CD4-positive, alpha-beta memory T cell (primary cell): ENCODE measurements around the gene SRSF1. TPM values are rescaled to one million over a fixed set of nuclear protein-coding genes. Genes with fewer than 3 reads are reported as not detected.

Experiments
- CTCF ChIA-PET: fragments of 350-600 bp; sonication (Branson Sonifier 250); formaldehyde crosslinking; loops from one replicate; lab custom pipeline; 2021; ENCODE audit warnings: inconsistent platforms; ENCODE audit not compliant: partially characterized antibody; lab: Charles Lee
- POLR2A ChIA-PET: fragments of 350-600 bp; sonication (Branson Sonifier 250); formaldehyde crosslinking; loops from one replicate; lab custom pipeline; 2021; ENCODE audit not compliant: partially characterized antibody; lab: Charles Lee
- DNase-seq, 5 donors: peaks; one replicate each; pipeline versions ENCODE4 v3.0.0 to v3.0.0-alpha.2; 2020 to 2022; ENCODE audit warnings: mixed read lengths in 1 of 5
- H3K27ac ChIP-seq: one replicate; pipeline ENCODE4 v1.7.0; 2013; ENCODE audit warnings: low read depth, low read length
- H3K27me3 ChIP-seq: 2 replicates; pipeline ENCODE4 v1.7.0; 2013; ENCODE audit warnings: mild to moderate bottlenecking, low read length, moderate library complexity; ENCODE audit not compliant: insufficient read depth
- H3K36me3 ChIP-seq: 2 replicates; pipeline ENCODE4 v1.7.0; 2013; ENCODE audit warnings: mild to moderate bottlenecking, low read length, moderate library complexity; ENCODE audit not compliant: insufficient read depth
- H3K4me1 ChIP-seq: 2 replicates; pipeline ENCODE4 v1.7.0; 2013; ENCODE audit warnings: mild to moderate bottlenecking, low read length, moderate library complexity; ENCODE audit not compliant: insufficient read depth
- H3K4me3 ChIP-seq, 2 donors: one replicate each; pipeline ENCODE4 v1.7.0; 2013; ENCODE audit warnings: low read length in 2 of 2, mild to moderate bottlenecking in 1 of 2
- H3K9me3 ChIP-seq, 2 donors: one replicate each; pipeline ENCODE4 v1.7.0; 2013; ENCODE audit warnings: low read length in 2 of 2, control low read depth in 1 of 2; ENCODE audit not compliant: control insufficient read depth in 1 of 2
- H3K27ac Mint-ChIP-seq, 7 donors: one replicate each; pipeline ENCODE4 v1.8.0; 2020 to 2021; ENCODE audit warnings: mixed read lengths in 7 of 7, mild to moderate bottlenecking in 6 of 7, inconsistent platforms in 3 of 7, moderate library complexity in 3 of 7
- H3K27me3 Mint-ChIP-seq, 2 donors: one replicate each; pipeline ENCODE4 v1.8.0; 2020 to 2021; ENCODE audit warnings: mixed read lengths in 2 of 2
- H3K36me3 Mint-ChIP-seq, 2 donors: one replicate each; pipeline ENCODE4 v1.8.0; 2020 to 2021; ENCODE audit warnings: mixed read lengths in 2 of 2, inconsistent platforms in 1 of 2, mild to moderate bottlenecking in 1 of 2
- H3K4me1 Mint-ChIP-seq, 4 donors: one replicate each; pipeline ENCODE4 v1.8.0; 2020 to 2021; ENCODE audit warnings: mixed read lengths in 4 of 4, mild to moderate bottlenecking in 1 of 4
- H3K4me3 Mint-ChIP-seq, 8 donors: one replicate each; pipeline ENCODE4 v1.8.0; 2020 to 2021; ENCODE audit warnings: mixed read lengths in 8 of 8, mild to moderate bottlenecking in 7 of 8, moderate library complexity in 6 of 8, inconsistent platforms in 3 of 8
- H3K9me3 Mint-ChIP-seq, 8 donors: one replicate each; pipeline ENCODE4 v1.8.0; 2020 to 2021; ENCODE audit warnings: mixed read lengths in 8 of 8, mild to moderate bottlenecking in 5 of 8, inconsistent platforms in 3 of 8, moderate library complexity in 1 of 8
- intact Hi-C: fragments of 100-400 bp; cut with micrococcal nuclease; formaldehyde crosslinking; loops from one replicate; pipeline ENCODE4 v1.15.1; 2023
- polyA plus RNA-seq, 2 donors: library from polyadenylated mRNA; unstranded; fragments of 300-500 nt; fragmentation: Illumina TruSeq; gene quantifications; one replicate each; pipeline ENCODE4 v1.2.3, GENCODE V29; 2021
- total RNA-seq, 2 experiments: library from RNA; stranded (reverse); gene quantifications; one replicate each; pipeline ENCODE4 v1.2.3, GENCODE V29; 2021

Gene SRSF1
- total and polyA plus RNA-seq, 4 experiments from 2014 or later = 32.4 to 257 (median 151) TPM

GRCh38 chr17:57968456-57968855 lies 38.6 kb downstream of the SRSF1 start:
- Mint-ChIP-seq H3K27ac (no peak overlapping the region), H3K9me3 (peaks cover 0 to 2% (median 0%) of the 10 kb centered on the region in 8 donors), H3K4me1 (no peaks in the 10 kb centered on the region), H3K4me3 (no peak overlapping the region), H3K36me3 (peaks cover 7 to 12% of the 10 kb centered on the region in 2 donors), H3K27me3 (peaks cover 1 to 3% of the 10 kb centered on the region in 2 donors)
- no peaks in the 10 kb centered on the region for H3K4me1 ChIP-seq
- DNase-seq = no peak
- H3K4me3 ChIP-seq = no peak overlapping the region
- no peaks in the 10 kb centered on the region for H3K36me3 ChIP-seq
- no peaks in the 10 kb centered on the region for H3K9me3 ChIP-seq
- H3K27ac ChIP-seq = no peak overlapping the region
- ChIA-PET POLR2A (no interaction called here), CTCF (no interaction called here)
- intact Hi-C loops = no loop called here
- H3K27me3 ChIP-seq = no peaks in the 10 kb centered on the region

- ChIA-PET CTCF (interaction anchor here (1.2 kb wide), 2 partner anchors 9 to 32 kb away, joined by 3 to 6 read pairs; no protein-coding TSS in a partner anchor), POLR2A (no interaction called here)
- H3K4me1 ChIP-seq = no peaks in the 10 kb centered on the region
- no peak for DNase-seq
- H3K9me3 ChIP-seq = no peaks in the 10 kb centered on the region
- Mint-ChIP-seq H3K36me3 (peaks cover 0 to 2% of the 10 kb centered on the region in 2 donors), H3K27ac (no peak overlapping the region), H3K4me3 (no peak overlapping the region), H3K9me3 (peaks cover 0 to 4% (median 0%) of the 10 kb centered on the region in 8 donors), H3K4me1 (no peaks in the 10 kb centered on the region), H3K27me3 (peaks cover 3 to 4% of the 10 kb centered on the region in 2 donors)
- H3K27me3 ChIP-seq = no peaks in the 10 kb centered on the region
- intact Hi-C loops = no loop called here
- no peak overlapping the region for H3K27ac ChIP-seq
- H3K36me3 ChIP-seq = no peaks in the 10 kb centered on the region
- no peak overlapping the region for H3K4me3 ChIP-seq
Measured at GRCh38 chr17:57966875-57967274, 40.2 kb downstream of the SRSF1 start.

- Histone ChIP-seq H3K9me3 (no peaks in the 10 kb centered on the region), H3K4me1 (no peaks in the 10 kb centered on the region), H3K4me3 (no peak overlapping the region), H3K36me3 (no peaks in the 10 kb centered on the region), H3K27me3 (no peaks in the 10 kb centered on the region), H3K27ac (no peak overlapping the region)
- Mint-ChIP-seq H3K27ac (no peak overlapping the region), H3K4me3 (no peak overlapping the region), H3K4me1 (no peaks in the 10 kb centered on the region), H3K27me3 (peaks cover 3 to 4% of the 10 kb centered on the region in 2 donors), H3K36me3 (no peaks in the 10 kb centered on the region), H3K9me3 (peaks cover 0 to 4% (median 0%) of the 10 kb centered on the region in 8 donors)
- no peak for DNase-seq
- CTCF ChIA-PET = interaction anchor here (1.2 kb wide), 2 partner anchors 10 to 33 kb away, joined by 3 to 6 read pairs; no protein-coding TSS in a partner anchor
- POLR2A ChIA-PET = no interaction called here
- intact Hi-C loops = no loop called here
Measured at GRCh38 chr17:57966246-57966645, 40.8 kb downstream of the SRSF1 start.

- Mint-ChIP-seq H3K36me3 (no peaks in the 10 kb centered on the region), H3K4me1 (no peaks in the 10 kb centered on the region), H3K27ac (no peak overlapping the region), H3K4me3 (no peak overlapping the region), H3K9me3 (peaks cover 0 to 4% (median 0%) of the 10 kb centered on the region in 8 donors), H3K27me3 (peaks cover 3 to 4% of the 10 kb centered on the region in 2 donors)
- Histone ChIP-seq H3K4me3 (no peak overlapping the region), H3K27ac (no peak overlapping the region), H3K4me1 (no peaks in the 10 kb centered on the region), H3K36me3 (no peaks in the 10 kb centered on the region), H3K27me3 (no peaks in the 10 kb centered on the region), H3K9me3 (no peaks in the 10 kb centered on the region)
- POLR2A ChIA-PET = no interaction called here
- CTCF ChIA-PET = interaction anchor here (1.2 kb wide), 1 partner anchor 34 kb away, joined by 3 read pairs; no protein-coding TSS in a partner anchor
- intact Hi-C loops = no loop called here
- DNase-seq = no peak
Measured at GRCh38 chr17:57965521-57966160, 41.4 kb downstream of the SRSF1 start.

GRCh38 chr17:57963149-57963511 lies 43.9 kb downstream of the SRSF1 start:
- no peak overlapping the region for H3K27ac Mint-ChIP-seq
- Histone ChIP-seq H3K27me3 (no peaks in the 10 kb centered on the region), H3K9me3 (no peaks in the 10 kb centered on the region), H3K36me3 (no peaks in the 10 kb centered on the region), H3K4me3 (no peak overlapping the region), H3K4me1 (no peaks in the 10 kb centered on the region), H3K27ac (no peak overlapping the region)
- H3K36me3 Mint-ChIP-seq = no peaks in the 10 kb centered on the region
- peaks cover 3 to 4% of the 10 kb centered on the region in 2 donors for H3K27me3 Mint-ChIP-seq
- H3K4me3 Mint-ChIP-seq = no peak overlapping the region
- H3K9me3 Mint-ChIP-seq = peaks cover 0 to 4% (median 0%) of the 10 kb centered on the region in 8 donors
- ChIA-PET CTCF (no interaction called here), POLR2A (no interaction called here)
- intact Hi-C loops = no loop called here
- no peaks in the 10 kb centered on the region for H3K4me1 Mint-ChIP-seq
- no peak for DNase-seq

GRCh38 chr17:57962279-57963148 lies 44.5 kb downstream of the SRSF1 start:
- H3K9me3 ChIP-seq = no peaks in the 10 kb centered on the region
- CTCF ChIA-PET = interaction anchor here (1.0 to 1.9 kb wide), 2 partner anchors 13 to 37 kb away, joined by 3 to 5 read pairs; no protein-coding TSS in a partner anchor
- Mint-ChIP-seq H3K36me3 (no peaks in the 10 kb centered on the region), H3K4me3 (no peak overlapping the region), H3K27me3 (peaks cover 4% of the 10 kb centered on the region in 2 donors), H3K9me3 (peaks cover 0 to 4% (median 0%) of the 10 kb centered on the region in 8 donors), H3K27ac (no peak overlapping the region), H3K4me1 (peaks cover 0 to 5% (median 2%) of the 10 kb centered on the region in 4 donors)
- no peak for DNase-seq
- POLR2A ChIA-PET = no interaction called here
- no peaks in the 10 kb centered on the region for H3K27me3 ChIP-seq
- no peaks in the 10 kb centered on the region for H3K36me3 ChIP-seq
- no peak overlapping the region for H3K27ac ChIP-seq
- no peaks in the 10 kb centered on the region for H3K4me1 ChIP-seq
- H3K4me3 ChIP-seq = no peak overlapping the region
- intact Hi-C loops = no loop called here

GRCh38 chr17:57959929-57960328 lies 47.1 kb downstream of the SRSF1 start:
- CTCF ChIA-PET = interaction anchor here (1.2 kb wide), 1 partner anchor 240 kb away, joined by 3 read pairs; no protein-coding TSS in a partner anchor

More at GRCh38 chr17:57959929-57960328, 47.1 kb downstream of the SRSF1 start:
- Mint-ChIP-seq H3K9me3 (peaks cover 0 to 2% (median 0%) of the 10 kb centered on the region in 8 donors), H3K4me1 (peaks cover 12 to 21% (median 16%) of the 10 kb centered on the region in 4 donors), H3K27ac (no peak overlapping the region), H3K36me3 (no peaks in the 10 kb centered on the region), H3K27me3 (peaks cover 6 to 7% of the 10 kb centered on the region in 2 donors), H3K4me3 (no peak overlapping the region)
- no peak overlapping the region for H3K4me3 ChIP-seq
- H3K27ac ChIP-seq = no peak overlapping the region
- intact Hi-C loops = loop anchor here (5.0 kb wide), 1 partner anchor 37 kb away; no protein-coding TSS in a partner anchor
- no peaks in the 10 kb centered on the region for H3K36me3 ChIP-seq
- peaks cover 15% of the 10 kb centered on the region for H3K4me1 ChIP-seq
- no peak for DNase-seq
- no peaks in the 10 kb centered on the region for H3K9me3 ChIP-seq
- H3K27me3 ChIP-seq = peaks cover 4% of the 10 kb centered on the region
- POLR2A ChIA-PET = interaction anchor here (1.0 kb wide), 1 partner anchor 47 kb away, joined by 3 read pairs; no protein-coding TSS in a partner anchor
